Epithelial cell of alveolus of lung (primary cell): ENCODE measurements around the gene EPS8L3. TPM values are rescaled to one million over a fixed set of nuclear protein-coding genes. Genes with fewer than 3 reads are reported as not detected.

Experiments used
- total RNA-seq: library from RNA; depleted of rRNA; stranded (reverse); fragments of >200 nt; gene quantifications from 2 replicates; pipeline ENCODE4 v1.2.1, GENCODE V29; 2015

EPS8L3 gene, protein sequence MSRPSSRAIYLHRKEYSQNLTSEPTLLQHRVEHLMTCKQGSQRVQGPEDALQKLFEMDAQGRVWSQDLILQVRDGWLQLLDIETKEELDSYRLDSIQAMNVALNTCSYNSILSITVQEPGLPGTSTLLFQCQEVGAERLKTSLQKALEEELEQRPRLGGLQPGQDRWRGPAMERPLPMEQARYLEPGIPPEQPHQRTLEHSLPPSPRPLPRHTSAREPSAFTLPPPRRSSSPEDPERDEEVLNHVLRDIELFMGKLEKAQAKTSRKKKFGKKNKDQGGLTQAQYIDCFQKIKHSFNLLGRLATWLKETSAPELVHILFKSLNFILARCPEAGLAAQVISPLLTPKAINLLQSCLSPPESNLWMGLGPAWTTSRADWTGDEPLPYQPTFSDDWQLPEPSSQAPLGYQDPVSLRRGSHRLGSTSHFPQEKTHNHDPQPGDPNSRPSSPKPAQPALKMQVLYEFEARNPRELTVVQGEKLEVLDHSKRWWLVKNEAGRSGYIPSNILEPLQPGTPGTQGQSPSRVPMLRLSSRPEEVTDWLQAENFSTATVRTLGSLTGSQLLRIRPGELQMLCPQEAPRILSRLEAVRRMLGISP
- not detected in 2 replicates for total RNA-seq

GRCh38 chr1:109763646-109764415 lies at the start of gene EPS8L3:
EPS8L3 (minus strand) TSS chr1:109763923; CDS start chr1:109761749, 2,174 bp downstream.

DNA sequence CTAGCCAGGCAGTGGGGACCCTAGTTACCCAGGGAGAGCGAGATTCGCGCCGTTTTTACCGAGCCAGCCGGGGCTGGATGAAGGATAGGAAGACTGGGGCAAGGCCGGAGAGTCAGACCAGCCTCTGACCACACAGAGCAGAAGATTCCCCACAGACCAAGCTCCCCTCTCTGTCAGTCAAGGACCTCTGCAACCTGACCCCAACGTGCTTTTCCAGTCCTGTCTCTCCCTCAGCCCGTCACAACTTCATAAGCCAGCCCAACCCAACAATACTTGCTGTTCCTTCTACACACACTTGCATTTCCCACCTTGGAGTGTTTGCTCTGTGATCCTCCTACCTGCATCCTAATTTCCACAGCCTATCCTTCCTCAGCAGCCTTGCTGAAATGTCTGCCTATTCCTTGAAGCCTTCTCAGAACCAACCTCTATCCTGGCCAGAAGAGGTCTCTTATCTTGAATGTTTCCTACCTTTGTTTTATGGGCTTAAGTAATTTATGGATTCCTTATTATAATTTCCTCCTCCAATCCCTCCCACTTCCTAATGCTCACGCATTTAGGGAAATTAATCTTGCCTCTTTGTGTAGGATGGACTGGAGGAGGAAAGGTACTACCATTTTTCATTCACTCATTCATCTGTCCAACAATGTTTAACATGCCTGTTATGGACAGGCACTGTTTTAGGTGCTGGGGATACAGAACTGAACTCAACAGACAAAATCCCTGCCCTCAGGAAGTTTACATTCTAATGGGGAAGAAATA lies 22.9 kb downstream of the EPS8L3 start, which contains the start of gene GSTM3:
TSS of gene GSTM3 (minus strand) at position 424 of the 759 bp plus-strand sequence. CDS start 751 bp downstream, outside the sequence.

DNA sequence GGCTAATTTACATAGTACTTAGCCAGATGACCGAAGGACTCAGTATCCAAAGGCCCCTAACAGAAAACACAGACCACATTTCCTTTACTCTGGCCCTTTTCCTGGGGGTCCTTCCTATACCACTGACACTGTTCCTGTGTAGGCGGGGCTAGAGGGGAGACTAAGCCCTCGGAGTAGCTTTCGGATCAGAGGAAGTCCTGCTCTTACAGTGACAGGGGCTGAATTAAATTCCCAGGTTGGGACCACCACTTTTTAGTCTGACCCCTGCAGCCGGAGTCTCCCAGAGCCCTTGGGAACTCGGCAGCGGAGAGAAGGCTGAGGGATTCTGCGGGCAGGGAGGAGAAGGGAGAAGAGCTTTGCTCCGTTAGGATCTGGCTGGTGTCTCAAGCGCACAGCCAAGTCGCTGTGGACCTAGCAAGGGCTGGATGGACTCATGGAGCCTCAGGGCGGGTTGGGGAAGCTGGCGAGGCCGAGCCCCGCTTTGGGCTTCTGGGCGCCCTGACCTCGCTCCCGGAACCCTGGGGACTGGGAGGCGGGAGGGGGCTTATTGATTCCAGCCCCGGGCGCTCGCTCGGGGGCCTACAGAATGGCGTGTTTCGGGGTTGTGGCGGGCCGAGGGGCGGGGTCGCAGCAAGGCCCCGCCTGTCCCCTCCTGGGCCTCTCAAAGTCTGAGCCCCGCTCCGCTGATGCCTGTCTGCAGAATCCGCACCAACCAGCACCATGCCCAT lies 52.0 kb downstream of the EPS8L3 start, which contains the start of gene GSTM5:
TSS of gene GSTM5 (plus strand) at position 659 of the 728 bp plus-strand sequence. CDS start at position 721, 62 bp downstream.

Other genes starting within 250 kb of the EPS8L3 start
- not detected in 2 replicates for gene GPR61, start 224.1 kb downstream of the EPS8L3 start, total RNA-seq
- gene GNAI3, start 215.3 kb downstream of the EPS8L3 start, total RNA-seq: 7.4 and 10.5 TPM in 2 replicates
- 0.32 TPM in 1 of 2 replicates, not detected in the other for gene GNAT2, start 144.3 kb downstream of the EPS8L3 start, total RNA-seq
- 49.8 and 108 TPM in 2 replicates for gene AMPD2, start 144.1 kb downstream of the EPS8L3 start, total RNA-seq
- gene GSTM4, start 107.8 kb downstream of the EPS8L3 start, total RNA-seq: 22.8 and 30.3 TPM in 2 replicates
- gene GSTM2, start 95.9 kb downstream of the EPS8L3 start, total RNA-seq: 23.4 and 31.6 TPM in 2 replicates
- gene GSTM1, start 76.1 kb downstream of the EPS8L3 start, total RNA-seq: not detected in 2 replicates
- gene GSTM5, start 51.7 kb downstream of the EPS8L3 start, total RNA-seq: 4.9 and 14.5 TPM in 2 replicates
- 70.4 and 104 TPM in 2 replicates for gene GSTM3, start 22.9 kb downstream of the EPS8L3 start, total RNA-seq
- gene CSF1, start 146.9 kb upstream of the EPS8L3 start, total RNA-seq: 29.0 and 33.3 TPM in 2 replicates
- gene AHCYL1, start 220.8 kb upstream of the EPS8L3 start, total RNA-seq: 47.7 and 64.3 TPM in 2 replicates